NT2/D1 (cell line): Measurements from ENCODE around the gene OPRL1.
"Not testable (repeated sequence)": the region's sequence is repeated elsewhere in the genome, so short reads cannot be mapped to it uniquely, and the experiment has no call there.

Source experiments
- DNase-seq: peaks from one replicate; pipeline ENCODE4 v3.0.0-alpha.2; 2011; ENCODE audit warnings: low read depth, low spot score
- H3K27me3 ChIP-seq: 2 replicates; pipeline ENCODE4 v1.6.0; 2011; ENCODE audit warnings: mild to moderate bottlenecking; ENCODE audit not compliant: insufficient read length, insufficient read depth
- H3K36me3 ChIP-seq: 2 replicates; pipeline ENCODE4 v1.6.1; 2011; ENCODE audit warnings: mild to moderate bottlenecking, low read length, mixed read lengths; ENCODE audit not compliant: insufficient read depth, insufficient read length
- H3K4me1 ChIP-seq: 2 replicates; pipeline ENCODE4 v1.5.1; 2011; ENCODE audit not compliant: insufficient read depth, insufficient read length
- H3K4me3 ChIP-seq: 2 replicates; pipeline ENCODE4 v1.5.1; 2011; ENCODE audit warnings: low read depth; ENCODE audit not compliant: insufficient read length
- H3K9ac ChIP-seq: 2 replicates; pipeline ENCODE4 v1.6.0; 2011; ENCODE audit warnings: low read depth; ENCODE audit not compliant: insufficient read length
- H3K9me3 ChIP-seq: 2 replicates; pipeline ENCODE4 v1.5.1; 2011; ENCODE audit warnings: mild to moderate bottlenecking, low read length; ENCODE audit not compliant: insufficient read depth
- SUZ12 ChIP-seq: IDR thresholded peaks from 2 replicates; pipeline ENCODE4 v1.6.1; 2011; ENCODE audit not compliant: insufficient read length, insufficient read depth; ENCODE audit errors: extremely low read depth
- YY1 ChIP-seq: IDR thresholded peaks from 2 replicates; pipeline ENCODE4 v1.6.1; 2011; ENCODE audit not compliant: insufficient read length, insufficient read depth
- ZNF274 ChIP-seq: IDR thresholded peaks from 2 replicates; pipeline ENCODE4 v1.6.1; 2011; ENCODE audit warnings: mild to moderate bottlenecking, low read depth, low read length

Gene OPRL1

DNA sequence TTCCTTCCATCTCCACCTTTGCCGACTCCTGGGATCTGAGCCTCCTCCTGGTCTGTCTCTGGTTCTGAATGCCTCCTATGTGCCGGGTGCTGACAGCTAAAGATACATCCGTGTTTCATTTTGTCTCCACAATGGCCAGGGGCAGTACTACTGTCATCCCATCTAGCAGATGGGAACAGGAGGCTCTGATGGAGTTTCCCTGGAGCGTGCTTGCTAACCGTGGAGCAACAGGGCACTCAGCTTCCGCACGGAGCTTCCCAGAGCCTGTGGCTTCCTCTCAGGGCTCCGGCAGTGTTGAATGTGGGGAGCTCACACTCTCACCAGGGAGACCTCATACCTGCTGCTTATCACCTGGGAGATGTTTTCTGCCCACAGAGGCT lies 39.4 kb downstream of the OPRL1 start:
- TF ChIP-seq SUZ12: no peak
- no peak for TF ChIP-seq YY1
- TF ChIP-seq ZNF274: no peak
- no peaks in the 10 kb centered on the region for H3K36me3 ChIP-seq
- H3K9me3 ChIP-seq: no peaks in the 10 kb centered on the region
- H3K4me1 ChIP-seq: peaks cover 4% of the 10 kb centered on the region
- DNase-seq: no peak
- H3K27me3 ChIP-seq: no peaks in the 10 kb centered on the region
- no peak overlapping the region for H3K9ac ChIP-seq
- H3K4me3 ChIP-seq: no peak overlapping the region

DNA sequence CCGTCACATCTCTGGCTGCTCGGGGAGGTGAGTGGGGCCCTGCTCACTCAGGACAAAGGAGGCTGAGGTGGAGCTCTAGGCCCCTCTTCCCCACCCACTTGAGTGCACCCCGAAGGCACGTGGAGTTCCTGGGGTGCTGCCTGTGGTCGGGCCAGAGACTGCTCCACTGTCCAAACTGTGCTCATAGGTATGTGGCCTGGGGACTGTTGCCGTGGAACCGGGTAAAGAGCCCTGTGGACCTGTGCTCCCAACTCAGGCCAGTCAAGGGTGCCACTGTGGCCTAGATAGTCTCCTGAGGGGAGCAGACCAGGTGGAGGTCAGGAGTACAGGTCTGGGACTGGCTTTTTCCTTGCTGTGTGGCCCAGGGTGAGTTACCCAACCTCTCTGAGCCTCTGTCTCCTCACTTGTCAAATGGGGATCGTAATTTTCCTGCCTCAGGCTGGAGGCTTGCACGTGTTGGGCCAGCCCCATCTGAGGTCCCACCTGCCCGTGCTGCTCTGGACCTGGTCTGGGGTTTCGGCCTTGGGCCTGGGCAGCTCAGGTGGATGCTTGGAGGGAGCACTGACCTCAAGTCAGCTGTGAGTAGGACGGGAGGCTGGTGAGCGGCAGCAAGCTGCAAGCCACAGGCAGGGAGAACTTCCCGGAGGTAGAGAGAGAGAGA lies 39.9 kb downstream of the OPRL1 start:
- H3K36me3 ChIP-seq: no peaks in the 10 kb centered on the region
- TF ChIP-seq ZNF274 (no peak), SUZ12 (no peak), YY1 (no peak)
- no peaks in the 10 kb centered on the region for H3K9me3 ChIP-seq
- no peak overlapping the region for H3K4me3 ChIP-seq
- H3K27me3 ChIP-seq: no peaks in the 10 kb centered on the region
- peak overlapping the region; percentile 36 for H3K9ac ChIP-seq
- H3K4me1 ChIP-seq: peaks cover 4% of the 10 kb centered on the region
- DNase-seq: no peak

DNA sequence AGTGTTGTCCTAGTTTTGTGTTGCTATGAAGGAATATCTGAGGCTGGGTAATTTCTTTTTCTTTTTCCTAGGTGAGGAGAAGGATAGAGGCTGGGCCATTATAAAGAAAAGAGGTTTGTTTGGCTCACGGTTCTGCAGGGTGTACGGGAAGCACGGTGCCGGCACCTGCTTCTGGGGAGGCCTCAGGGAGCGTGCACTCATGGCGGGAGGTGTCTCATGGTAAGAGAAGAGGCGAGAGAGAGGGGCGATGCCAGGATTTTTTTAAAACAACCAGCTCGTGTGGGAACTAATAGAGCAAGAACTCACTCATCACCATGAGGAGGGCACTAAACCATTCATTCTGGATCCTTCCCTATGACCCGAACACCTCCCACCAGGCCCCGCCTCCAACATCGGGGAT lies 41.7 kb downstream of the OPRL1 start:
- Histone ChIP-seq H3K9ac (no peak overlapping the region), H3K4me1 (peaks cover 4% of the 10 kb centered on the region), H3K9me3 (no peaks in the 10 kb centered on the region), H3K4me3 (no peak overlapping the region), H3K36me3 (no peaks in the 10 kb centered on the region), H3K27me3 (no peaks in the 10 kb centered on the region)
- no peak for DNase-seq
- TF ChIP-seq ZNF274 (no peak), YY1 (no peak), SUZ12 (no peak)

DNA sequence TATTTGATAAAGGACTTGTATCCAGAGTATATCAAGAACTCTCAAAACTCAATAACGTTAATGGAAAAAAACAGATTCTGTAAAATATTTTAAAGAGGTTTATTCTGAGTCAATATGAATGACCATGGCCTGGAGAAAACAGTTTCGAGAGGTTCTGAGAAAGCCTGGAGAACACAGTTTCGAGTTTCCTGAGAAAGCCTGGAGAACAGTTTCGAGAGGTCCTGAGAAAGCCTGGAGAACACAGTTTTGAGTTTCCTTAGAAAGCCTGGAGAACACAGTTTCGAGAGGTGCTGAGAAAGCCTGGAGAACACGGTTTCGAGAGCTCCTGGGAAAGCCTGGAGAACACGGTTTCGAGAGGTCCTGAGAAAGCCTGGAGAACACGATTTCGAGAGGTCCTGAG lies 43.0 kb downstream of the OPRL1 start:
- not testable (repeated sequence) for DNase-seq, H3K9me3 ChIP-seq, H3K27me3 ChIP-seq

DNA sequence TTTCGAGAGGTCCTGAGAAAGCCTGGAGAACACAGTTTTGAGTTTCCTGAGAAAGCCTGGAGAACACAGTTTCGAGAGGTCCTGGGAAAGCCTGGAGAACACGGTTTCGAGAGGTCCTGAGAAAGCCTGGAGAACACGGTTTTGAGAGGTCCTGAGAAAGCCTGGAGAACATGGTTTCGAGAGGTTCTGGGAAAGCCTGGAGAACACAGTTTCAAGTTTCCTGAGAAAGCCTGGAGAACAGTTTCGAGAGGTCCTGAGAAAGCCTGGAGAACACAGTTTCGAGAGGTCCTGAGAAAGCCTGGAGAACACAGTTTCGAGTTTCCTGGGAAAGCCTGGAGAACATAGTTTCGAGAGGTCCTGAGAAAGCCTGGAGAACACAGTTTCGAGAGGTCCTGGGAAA lies 43.6 kb downstream of the OPRL1 start:
- not testable (repeated sequence) for H3K27me3 ChIP-seq, H3K4me3 ChIP-seq, H3K9me3 ChIP-seq, DNase-seq, H3K9ac ChIP-seq, H3K4me1 ChIP-seq, H3K36me3 ChIP-seq

More for the DNA sequence above, 43.0 kb downstream of the OPRL1 start:
- not testable (repeated sequence) for H3K36me3 ChIP-seq, H3K9ac ChIP-seq, H3K4me1 ChIP-seq, H3K4me3 ChIP-seq

DNA sequence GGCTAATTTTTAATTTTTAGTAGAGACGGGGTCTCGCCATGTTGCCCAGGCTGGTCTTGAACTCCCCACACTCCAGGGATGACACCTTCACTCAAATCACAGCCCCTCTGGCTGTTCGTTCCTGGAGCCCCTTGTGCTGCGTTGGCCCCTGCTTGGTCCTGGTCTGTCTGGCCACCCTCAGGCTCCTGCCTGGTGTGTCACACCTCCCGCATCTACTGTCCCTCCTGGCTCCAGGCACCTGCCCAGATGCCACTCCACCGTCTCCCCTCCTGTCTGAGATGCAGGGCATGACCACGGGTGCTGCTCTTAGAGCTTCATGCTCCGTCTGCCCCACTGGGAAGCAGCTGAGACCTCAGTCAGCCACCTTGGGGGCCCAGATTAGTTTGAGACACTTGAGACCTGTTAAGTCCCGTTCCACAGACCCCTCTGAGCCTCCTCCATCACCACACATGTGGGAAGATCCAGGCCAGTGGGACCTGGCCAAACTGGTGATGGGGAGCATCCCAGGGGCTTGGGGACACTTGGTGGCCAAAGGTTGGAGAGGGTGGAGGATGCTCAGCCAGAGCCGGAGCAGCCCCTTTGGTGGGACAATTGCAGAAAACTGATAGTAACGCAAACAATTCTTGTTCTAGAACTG lies 49.4 kb downstream of the OPRL1 start:
- Histone ChIP-seq H3K36me3 (no peaks in the 10 kb centered on the region), H3K4me1 (no peaks in the 10 kb centered on the region), H3K27me3 (no peaks in the 10 kb centered on the region), H3K9me3 (no peaks in the 10 kb centered on the region), H3K9ac (no peak overlapping the region), H3K4me3 (no peak overlapping the region)
- DNase-seq: no peak
- no peak for TF ChIP-seq ZNF274
- no peak for TF ChIP-seq SUZ12

DNA sequence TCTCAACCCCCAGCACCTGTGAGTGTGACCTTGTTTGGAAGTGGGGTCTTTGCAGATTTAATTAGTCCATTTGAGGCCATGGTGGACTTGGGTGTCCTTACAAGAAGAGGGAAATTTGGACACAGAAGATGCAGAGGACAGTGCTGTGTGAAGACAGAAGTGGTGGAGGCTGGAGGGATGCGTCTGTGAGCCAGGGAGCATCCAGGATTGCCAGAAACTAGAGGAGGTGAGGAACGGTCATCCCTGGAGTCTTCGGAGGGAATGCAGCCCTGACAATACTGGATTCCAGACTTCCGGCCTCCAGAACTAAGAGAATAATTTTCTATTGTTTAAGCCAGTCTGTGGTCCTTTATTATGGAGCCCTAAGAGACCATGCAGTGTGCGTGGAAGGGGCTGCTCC lies 50.4 kb downstream of the OPRL1 start:
- H3K27me3 ChIP-seq: no peaks in the 10 kb centered on the region
- no peak for DNase-seq
- H3K36me3 ChIP-seq: no peaks in the 10 kb centered on the region
- no peaks in the 10 kb centered on the region for H3K9me3 ChIP-seq
- no peak overlapping the region for H3K9ac ChIP-seq
- H3K4me3 ChIP-seq: no peak overlapping the region
- no peak for TF ChIP-seq ZNF274
- TF ChIP-seq YY1: no peak
- TF ChIP-seq SUZ12: no peak
- no peaks in the 10 kb centered on the region for H3K4me1 ChIP-seq

DNA sequence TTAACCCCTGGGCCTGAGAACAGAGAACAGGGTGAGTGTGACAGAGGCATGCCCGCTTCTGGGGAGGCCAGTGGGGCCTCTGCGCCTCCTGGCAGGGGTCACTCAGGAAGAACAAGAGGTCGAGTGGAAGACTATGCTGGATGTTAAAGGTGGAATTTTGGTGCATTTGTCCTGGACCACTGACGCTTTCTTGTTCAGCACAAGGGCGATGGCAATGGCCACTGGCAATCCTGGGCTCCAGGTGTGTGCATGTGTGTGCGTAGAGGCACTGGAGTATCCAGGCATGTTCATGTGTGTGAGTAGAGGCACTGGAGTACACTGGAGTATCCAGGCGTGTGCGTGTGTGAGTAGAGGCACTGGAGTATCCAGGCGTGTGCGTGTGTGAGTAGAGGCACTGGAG lies 51.0 kb downstream of the OPRL1 start:
- H3K9me3 ChIP-seq: no peaks in the 10 kb centered on the region
- H3K27me3 ChIP-seq: no peaks in the 10 kb centered on the region
- no peak overlapping the region for H3K4me3 ChIP-seq
- TF ChIP-seq YY1 (no peak), SUZ12 (no peak), ZNF274 (no peak)
- H3K4me1 ChIP-seq: no peaks in the 10 kb centered on the region
- no peak overlapping the region for H3K9ac ChIP-seq
- no peak for DNase-seq
- H3K36me3 ChIP-seq: no peaks in the 10 kb centered on the region
